ENCODE measurements around the gene DDX1. TPM values are rescaled to one million over a fixed set of nuclear protein-coding genes. Genes with fewer than 3 reads are reported as not detected.

DDX1 gene
- total and polyA plus RNA-seq, 2 of the 4 experiments (the other 2 are of a cell fraction): 73.6 to 74.9 TPM

DNA sequence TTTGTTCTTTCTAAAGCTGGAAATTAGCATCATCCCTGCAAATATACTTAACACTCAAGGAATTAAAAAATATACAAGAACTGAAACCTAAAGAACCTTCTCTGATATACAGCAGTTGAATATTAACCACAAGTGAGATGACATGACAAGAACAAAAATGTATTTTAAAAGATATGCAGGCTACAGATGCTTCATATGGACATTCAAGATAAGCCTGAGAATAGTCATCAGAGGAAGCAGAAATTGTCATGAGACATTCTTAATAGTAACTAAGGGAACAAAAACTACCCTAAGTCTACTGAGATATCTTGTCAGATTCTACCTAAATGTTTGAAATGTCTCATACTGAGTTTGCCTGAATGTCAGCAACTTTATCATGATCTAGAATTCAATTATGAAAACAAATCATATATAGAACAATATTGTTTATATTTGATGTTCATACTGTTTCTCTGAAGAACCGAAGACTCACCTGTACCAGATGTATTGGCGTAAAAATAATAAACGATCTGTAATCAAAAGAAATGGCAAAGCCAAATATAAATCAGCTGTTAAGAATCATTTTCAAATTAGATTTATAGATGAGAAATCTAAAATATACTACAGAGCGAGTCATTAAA lies 35.2 kb upstream of the DDX1 start:
- Histone ChIP-seq H4K20me1 (ENCODE audit: insufficient read depth, low read length) (peaks cover 8% of the 10 kb centered on the region; the same call in 1 of the 2 replicates), H2BK5ac (ENCODE audit: low read depth, low read length, poor library complexity, severe bottlenecking) (no peak overlapping the region), H2AFZ (replicated peaks; ENCODE audit: low read length, poor library complexity) (no peak overlapping the region), H3K4me2 (ENCODE audit: low read depth, low read length) (no peak overlapping the region), H4K91ac (ENCODE audit: insufficient read depth, low read depth, low read length) (no peak overlapping the region), H3K27ac (ENCODE audit: insufficient read depth, low read length) (no peak overlapping the region), H4K5ac (ENCODE audit: low read depth, low read length) (no peak overlapping the region), H3K4me3 (ENCODE audit: insufficient read depth, low read depth, low read length) (no peak overlapping the region), H3K18ac (ENCODE audit: low read depth, low read length) (no peak overlapping the region), H3K4me1 (ENCODE audit: control insufficient read depth, insufficient read depth, low read length) (no peaks in the 10 kb centered on the region), H3K9me1 (ENCODE audit: insufficient read depth, low read length) (peaks cover 3% of the 10 kb centered on the region), H3K79me1 (ENCODE audit: low read depth in 1 of 2, low read length in 2 of 2) (peaks cover 29 to 30% of the 10 kb centered on the region in 2 experiments), H2BK120ac (ENCODE audit: low read depth, low read length) (no peak overlapping the region), H3K23ac (ENCODE audit: low read depth, low read length) (no peak overlapping the region), H3K56ac (ENCODE audit: extremely low read depth, insufficient read depth, low read length) (no peak overlapping the region), H2AK9ac (replicated peaks; ENCODE audit: low read depth, low read length, poor library complexity) (no peak overlapping the region), H3K36me3 (ENCODE audit: control insufficient read depth, insufficient read depth, low read length) (peaks cover 12% of the 10 kb centered on the region), H3K9me3 (ENCODE audit: control insufficient read depth, insufficient read depth, low read length) (no peaks in the 10 kb centered on the region), H2BK15ac (ENCODE audit: low read depth, low read length) (no peak overlapping the region), H3K14ac (replicated peaks; ENCODE audit: low read depth, low read length) (no peak overlapping the region), H2AK5ac (ENCODE audit: low read depth, low read length) (no peak overlapping the region), H3K9ac (ENCODE audit: low read depth, low read length) (no peak overlapping the region), H3K27me3 (ENCODE audit: control insufficient read depth, insufficient read depth, low read length) (no peaks in the 10 kb centered on the region), H4K8ac (ENCODE audit: low read depth in 2 of 2, low read length in 2 of 2) (no peak overlapping the region), H2BK20ac (ENCODE audit: low read depth, low read length) (no peak overlapping the region), H3K4ac (ENCODE audit: low read depth, low read length) (no peak overlapping the region)
- intact Hi-C loops (cut with micrococcal nuclease) (no loop called here), dilution Hi-C loops (cut with HindIII; ENCODE audit: low sequenced_read_pairs, unreplicated experiment) (no loop called here), in situ Hi-C loops (cut with MboI; ENCODE audit: low sequenced_read_pairs) (no loop called here)
- POLR2A ChIA-PET (ENCODE audit: unreplicated experiment): no interaction called here
- TF ChIP-seq FOS (IDR thresholded peaks at IDR 0.05; ENCODE audit: low read depth, low read length): no peak
- no peak for TF ChIP-seq RAD21 (IDR thresholded peaks at IDR 0.05; ENCODE audit: low read length)
- no peak for TF ChIP-seq MAFK (IDR thresholded peaks at IDR 0.05; ENCODE audit: low read depth, low read length)
- TF ChIP-seq, protein P1, sequence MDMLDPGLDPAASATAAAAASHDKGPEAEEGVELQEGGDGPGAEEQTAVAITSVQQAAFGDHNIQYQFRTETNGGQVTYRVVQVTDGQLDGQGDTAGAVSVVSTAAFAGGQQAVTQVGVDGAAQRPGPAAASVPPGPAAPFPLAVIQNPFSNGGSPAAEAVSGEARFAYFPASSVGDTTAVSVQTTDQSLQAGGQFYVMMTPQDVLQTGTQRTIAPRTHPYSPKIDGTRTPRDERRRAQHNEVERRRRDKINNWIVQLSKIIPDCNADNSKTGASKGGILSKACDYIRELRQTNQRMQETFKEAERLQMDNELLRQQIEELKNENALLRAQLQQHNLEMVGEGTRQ (IDR thresholded peaks at IDR 0.05; ENCODE audit: low read depth, low read length): no peak
- TF ChIP-seq MAZ (IDR thresholded peaks at IDR 0.05; ENCODE audit: borderline replicate concordance, low read depth, low read length): no peak
- TF ChIP-seq, protein P2, sequence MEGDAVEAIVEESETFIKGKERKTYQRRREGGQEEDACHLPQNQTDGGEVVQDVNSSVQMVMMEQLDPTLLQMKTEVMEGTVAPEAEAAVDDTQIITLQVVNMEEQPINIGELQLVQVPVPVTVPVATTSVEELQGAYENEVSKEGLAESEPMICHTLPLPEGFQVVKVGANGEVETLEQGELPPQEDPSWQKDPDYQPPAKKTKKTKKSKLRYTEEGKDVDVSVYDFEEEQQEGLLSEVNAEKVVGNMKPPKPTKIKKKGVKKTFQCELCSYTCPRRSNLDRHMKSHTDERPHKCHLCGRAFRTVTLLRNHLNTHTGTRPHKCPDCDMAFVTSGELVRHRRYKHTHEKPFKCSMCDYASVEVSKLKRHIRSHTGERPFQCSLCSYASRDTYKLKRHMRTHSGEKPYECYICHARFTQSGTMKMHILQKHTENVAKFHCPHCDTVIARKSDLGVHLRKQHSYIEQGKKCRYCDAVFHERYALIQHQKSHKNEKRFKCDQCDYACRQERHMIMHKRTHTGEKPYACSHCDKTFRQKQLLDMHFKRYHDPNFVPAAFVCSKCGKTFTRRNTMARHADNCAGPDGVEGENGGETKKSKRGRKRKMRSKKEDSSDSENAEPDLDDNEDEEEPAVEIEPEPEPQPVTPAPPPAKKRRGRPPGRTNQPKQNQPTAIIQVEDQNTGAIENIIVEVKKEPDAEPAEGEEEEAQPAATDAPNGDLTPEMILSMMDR (conservative IDR thresholded peaks at IDR 0.05; ENCODE audit: low read depth, low read length): no peak
- TF ChIP-seq MXI1 (IDR thresholded peaks at IDR 0.05; ENCODE audit: borderline replicate concordance, low read depth, low read length): no peak
- BruUV-seq (replicated peaks): no TSS peak
- DNase-seq: no peak
- no CpG with 5 or more reads among the region's 4 CpGs for whole genome bisulfite sequencing, 2 experiments (ENCODE audit: extremely low coverage in 2 of 2, insufficient read length in 1 of 2)
- ATAC-seq (ENCODE audit: low read depth): no peak
- CTCF ChIA-PET: interaction anchor here (1.0 to 1.4 kb wide), 2 partner anchors 10 to 15 kb away, joined by 3 read pairs; no protein-coding TSS in a partner anchor

Data from IMR-90 (cell line).